Uterus (tissue), 2 donors: ENCODE measurements around the gene ADAMTS9.

Source experiments
- CTCF ChIP-seq, 4 experiments: fragments of 200-600 bp in 2 of 4; fragments of 450-650 bp in 2 of 4; sonication (generic) in 2 of 4; IDR thresholded peaks; one replicate each; pipeline ENCODE4 v1.5.1; 2016 to 2019; ENCODE audit warnings: antibody characterized with exemption in 4 of 4, mild to moderate bottlenecking in 2 of 4, moderate library complexity in 1 of 4
- POLR2A ChIP-seq, 2 donors: fragments of 450-650 bp; IDR thresholded peaks; one replicate each; pipeline ENCODE4 v1.6.1; 2016; ENCODE audit warnings: antibody characterized with exemption in 2 of 2, mild to moderate bottlenecking in 1 of 2, moderate library complexity in 1 of 2

GRCh38 chr3:64717872-64718613, 30.2 kb upstream of the ADAMTS9 start:
- peak in 1 of 4 experiments; percentile 22 for TF ChIP-seq CTCF (IDR thresholded peaks at IDR 0.05)
- no peak for TF ChIP-seq POLR2A (IDR thresholded peaks at IDR 0.05)
